Chondrocyte (in vitro differentiated cells): ENCODE data around the gene PPP1R37. TPM values are rescaled to one million over a fixed set of nuclear protein-coding genes. Genes with fewer than 3 reads are reported as not detected.

Experiments used
- DNase-seq: peaks from one replicate; pipeline ENCODE4 v3.0.0; 2021; ENCODE audit warnings: mixed read lengths, low spot score
- H3K27ac Mint-ChIP-seq: one replicate; pipeline ENCODE4 v1.8.0; 2021; ENCODE audit warnings: mild to moderate bottlenecking, moderate library complexity, mixed read lengths; ENCODE audit not compliant: unreplicated experiment
- H3K27me3 Mint-ChIP-seq: 2 replicates; pipeline ENCODE4 v1.8.0; 2021; ENCODE audit warnings: low read depth, mixed read lengths
- H3K36me3 Mint-ChIP-seq: 2 replicates; pipeline ENCODE4 v1.8.0; 2021; ENCODE audit warnings: low read depth, mixed read lengths
- H3K4me1 Mint-ChIP-seq: 2 replicates; pipeline ENCODE4 v1.8.0; 2021; ENCODE audit warnings: low read depth, mild to moderate bottlenecking, mixed read lengths
- H3K4me3 Mint-ChIP-seq: one replicate; pipeline ENCODE4 v1.8.0; 2021; ENCODE audit warnings: mild to moderate bottlenecking, moderate library complexity, mixed read lengths; ENCODE audit not compliant: unreplicated experiment
- H3K9me3 Mint-ChIP-seq: 2 replicates; pipeline ENCODE4 v1.8.0; 2021; ENCODE audit warnings: low read depth, mixed read lengths
- CTCF ChIP-seq: fragments of 200-600 bp; sonication (generic); IDR thresholded peaks from 2 replicates; pipeline ENCODE4 v1.5.0; 2021; ENCODE audit warnings: antibody characterized with exemption, mild to moderate bottlenecking, moderate library complexity
- total RNA-seq: library from RNA; stranded (reverse); gene quantifications from 3 replicates; pipeline ENCODE4 v1.2.1, GENCODE V29; 2021

The PPP1R37 gene
- total RNA-seq, 1 donor from 2014 or later = 30.2 TPM

GRCh38 chr19:45096700-45097099, 3.7 kb downstream of the PPP1R37 start:
- no peaks in the 10 kb centered on the region for H3K27me3 Mint-ChIP-seq
- no peak for DNase-seq
- H3K4me1 Mint-ChIP-seq = peaks cover 75% of the 10 kb centered on the region
- no peaks in the 10 kb centered on the region for H3K9me3 Mint-ChIP-seq
- no peak overlapping the region for H3K4me3 Mint-ChIP-seq
- H3K36me3 Mint-ChIP-seq = no peaks in the 10 kb centered on the region
- no peak for TF ChIP-seq CTCF
- H3K27ac Mint-ChIP-seq = peak overlapping the region; percentile 94

GRCh38 chr19:45097450-45097775, 4.4 kb downstream of the PPP1R37 start:
- TF ChIP-seq CTCF = no peak
- H3K36me3 Mint-ChIP-seq = no peaks in the 10 kb centered on the region
- no peak overlapping the region for H3K4me3 Mint-ChIP-seq
- no peaks in the 10 kb centered on the region for H3K27me3 Mint-ChIP-seq
- no peak for DNase-seq
- peaks cover 71% of the 10 kb centered on the region for H3K4me1 Mint-ChIP-seq
- H3K27ac Mint-ChIP-seq = peak overlapping the region; percentile 94
- no peaks in the 10 kb centered on the region for H3K9me3 Mint-ChIP-seq

GRCh38 chr19:45097776-45098520, 5.0 kb downstream of the PPP1R37 start:
- peak overlapping the region; percentile 16 for H3K4me3 Mint-ChIP-seq
- H3K36me3 Mint-ChIP-seq = no peaks in the 10 kb centered on the region
- H3K9me3 Mint-ChIP-seq = no peaks in the 10 kb centered on the region
- H3K27ac Mint-ChIP-seq = peak overlapping the region; percentile 94
- no peaks in the 10 kb centered on the region for H3K27me3 Mint-ChIP-seq
- TF ChIP-seq CTCF = no peak
- no peak for DNase-seq
- peaks cover 70% of the 10 kb centered on the region for H3K4me1 Mint-ChIP-seq

GRCh38 chr19:45098521-45099466, 5.8 kb downstream of the PPP1R37 start:
- H3K9me3 Mint-ChIP-seq = no peaks in the 10 kb centered on the region
- H3K4me3 Mint-ChIP-seq = peak overlapping the region; percentile 25
- no peak for DNase-seq
- H3K27me3 Mint-ChIP-seq = no peaks in the 10 kb centered on the region
- TF ChIP-seq CTCF = peak; percentile 10
- peaks cover 73% of the 10 kb centered on the region for H3K4me1 Mint-ChIP-seq
- H3K27ac Mint-ChIP-seq = peak overlapping the region; percentile 94
- no peaks in the 10 kb centered on the region for H3K36me3 Mint-ChIP-seq

GRCh38 chr19:45099467-45100191, 6.7 kb downstream of the PPP1R37 start:
- TF ChIP-seq CTCF = no peak
- Mint-ChIP-seq H3K9me3 (no peaks in the 10 kb centered on the region), H3K36me3 (no peaks in the 10 kb centered on the region), H3K27ac (peak overlapping the region; percentile 94), H3K27me3 (no peaks in the 10 kb centered on the region), H3K4me3 (peak overlapping the region; percentile 28), H3K4me1 (peaks cover 70% of the 10 kb centered on the region)
- DNase-seq = no peak
